ENCODE data around the gene IL23R. TPM values are rescaled to one million over a fixed set of nuclear protein-coding genes. Genes with fewer than 3 reads are reported as not detected.

The IL23R gene
- total RNA-seq, 2 donors from 2014 or later: 0.26 TPM; not detected in 1

- Histone ChIP-seq H3K4me1 (peaks cover 34% of the 10 kb centered on the region), H3K27ac (no peak overlapping the region), H3K4me3 (no peak overlapping the region), H3K27me3 (no peaks in the 10 kb centered on the region), H3K36me3 (replicated peaks in 1 of 2; ENCODE audit: insufficient read depth in 1 of 2, low read depth in 2 of 2) (no peaks in the 10 kb centered on the region), H3K9me3 (no peaks in the 10 kb centered on the region)
- TF ChIP-seq POLR2A (IDR thresholded peaks at IDR 0.05) (no peak), CTCF (IDR thresholded peaks at IDR 0.05) (no peak)
- DNase-seq (no peak), ATAC-seq (no peak)
- WGBS, 2 donors: 53 to 68% methylated on average over 2 of the region's 2 CpGs
- intact Hi-C loops (cut with DNase I): no loop called here
Measured at GRCh38 chr1:67170751-67171573, 4.7 kb downstream of the IL23R start.

GRCh38 chr1:67171574-67171955, 5.3 kb downstream of the IL23R start:
- DNase-seq: no peak
- TF ChIP-seq POLR2A (IDR thresholded peaks at IDR 0.05): no peak
- no peak for TF ChIP-seq CTCF (IDR thresholded peaks at IDR 0.05)
- no peak for ATAC-seq
- H3K27ac ChIP-seq: no peak overlapping the region
- H3K4me3 ChIP-seq: no peak overlapping the region
- H3K36me3 ChIP-seq (replicated peaks in 1 of 2; ENCODE audit: insufficient read depth in 1 of 2, low read depth in 2 of 2): no peaks in the 10 kb centered on the region
- peaks cover 34% of the 10 kb centered on the region for H3K4me1 ChIP-seq
- H3K9me3 ChIP-seq: no peaks in the 10 kb centered on the region
- H3K27me3 ChIP-seq: no peaks in the 10 kb centered on the region
- intact Hi-C loops (cut with DNase I): no loop called here
- WGBS, 2 donors: 48 to 55% methylated on average over 2 of the region's 2 CpGs

GRCh38 chr1:67171978-67172377, 5.7 kb downstream of the IL23R start:
- intact Hi-C loops (cut with DNase I): no loop called here
- Histone ChIP-seq H3K9me3 (no peaks in the 10 kb centered on the region), H3K36me3 (replicated peaks in 1 of 2; ENCODE audit: insufficient read depth in 1 of 2, low read depth in 2 of 2) (no peaks in the 10 kb centered on the region), H3K27ac (no peak overlapping the region), H3K4me1 (peaks cover 34% of the 10 kb centered on the region), H3K4me3 (no peak overlapping the region), H3K27me3 (no peaks in the 10 kb centered on the region)
- DNase-seq: no peak
- TF ChIP-seq POLR2A (IDR thresholded peaks at IDR 0.05): no peak
- WGBS, 2 donors: 46 to 50% methylated on average over 1 of the region's 1 CpG
- no peak for ATAC-seq

- Histone ChIP-seq H3K36me3 (replicated peaks in 1 of 2; ENCODE audit: insufficient read depth in 1 of 2, low read depth in 2 of 2) (no peaks in the 10 kb centered on the region), H3K27me3 (no peaks in the 10 kb centered on the region), H3K4me3 (no peak overlapping the region), H3K9me3 (no peaks in the 10 kb centered on the region), H3K27ac (no peak overlapping the region), H3K4me1 (peaks cover 26% of the 10 kb centered on the region)
- TF ChIP-seq POLR2A (IDR thresholded peaks at IDR 0.05) (no peak), CTCF (IDR thresholded peaks at IDR 0.05) (no peak)
- DNase-seq: no peak
- intact Hi-C loops (cut with DNase I): no loop called here
- ATAC-seq: no peak
Measured at GRCh38 chr1:67173988-67174387, 7.7 kb downstream of the IL23R start.

GRCh38 chr1:67174716-67175284, 8.5 kb downstream of the IL23R start:
- Histone ChIP-seq H3K4me1 (peaks cover 18% of the 10 kb centered on the region), H3K27ac (no peak overlapping the region), H3K4me3 (no peak overlapping the region), H3K27me3 (no peaks in the 10 kb centered on the region), H3K9me3 (no peaks in the 10 kb centered on the region), H3K36me3 (replicated peaks in 1 of 2; ENCODE audit: insufficient read depth in 1 of 2, low read depth in 2 of 2) (no peaks in the 10 kb centered on the region)
- intact Hi-C loops (cut with DNase I): no loop called here
- ATAC-seq: no peak
- TF ChIP-seq POLR2A (IDR thresholded peaks at IDR 0.05) (no peak), CTCF (IDR thresholded peaks at IDR 0.05) (no peak)
- 87% methylated on average over 2 of the region's 2 CpGs for WGBS, 2 donors
- no peak for DNase-seq
